HG03025 (cell line): ENCODE measurements around the gene TRANK1.
"Not testable (repeated sequence)": the region's sequence is repeated elsewhere in the genome, so short reads cannot be mapped to it uniquely, and the experiment has no call there.

ENCODE experiments used
- ATAC-seq: cut with Tn5 transposase; IDR thresholded peaks from one replicate; pipeline ENCODE4 v1.9.1; 2021; ENCODE audit warnings: mild to moderate bottlenecking, moderate library complexity; ENCODE audit not compliant: unreplicated experiment, low FRiP score

Gene TRANK1

GRCh38 chr3:36894914-36895313, 49.9 kb downstream of the TRANK1 start:
- no peak for ATAC-seq

- no peak for ATAC-seq
Observed at GRCh38 chr3:36893826-36894225, 51.0 kb downstream of the TRANK1 start.

GRCh38 chr3:36893137-36893557, 51.7 kb downstream of the TRANK1 start:
- ATAC-seq, result no peak

- ATAC-seq, result no peak
Observed at GRCh38 chr3:36892457-36893136, 52.3 kb downstream of the TRANK1 start.

- ATAC-seq, result peak; percentile 73
Observed at GRCh38 chr3:36891701-36892160, 53.1 kb downstream of the TRANK1 start.

- not testable (repeated sequence) for ATAC-seq
Observed at GRCh38 chr3:36891097-36891496, 53.8 kb downstream of the TRANK1 start.

GRCh38 chr3:36890261-36890660, 54.6 kb downstream of the TRANK1 start:
- no peak for ATAC-seq

GRCh38 chr3:36881735-36882134, 63.1 kb downstream of the TRANK1 start:
- no peak for ATAC-seq

GRCh38 chr3:36879842-36880241, 65.0 kb downstream of the TRANK1 start:
- not testable (repeated sequence) for ATAC-seq

GRCh38 chr3:36877930-36878685, 66.7 kb downstream of the TRANK1 start:
- no peak for ATAC-seq

- ATAC-seq, result peak; percentile 100
Observed at GRCh38 chr3:36876181-36876936, 68.5 kb downstream of the TRANK1 start.

GRCh38 chr3:36875397-36875796, 69.5 kb downstream of the TRANK1 start:
- ATAC-seq, result no peak

GRCh38 chr3:36874424-36874823, 70.4 kb downstream of the TRANK1 start:
- ATAC-seq, result no peak

GRCh38 chr3:36871379-36872126, 73.3 kb downstream of the TRANK1 start:
- ATAC-seq, result no peak

- ATAC-seq, result peak; percentile 63
Observed at GRCh38 chr3:36868614-36869436, 76.0 kb downstream of the TRANK1 start.

GRCh38 chr3:36867810-36868209, 77.0 kb downstream of the TRANK1 start:
- ATAC-seq, result no peak

- no peak for ATAC-seq
Observed at GRCh38 chr3:36866368-36866767, 78.5 kb downstream of the TRANK1 start.

- no peak for ATAC-seq
Observed at GRCh38 chr3:36864180-36865053, 80.4 kb downstream of the TRANK1 start.
